Measurements from ENCODE around the gene STK32B. TPM values are rescaled to one million over a fixed set of nuclear protein-coding genes. Genes with fewer than 3 reads are reported as not detected.

Gene STK32B
- total and polyA plus RNA-seq, 2 donors (not counting 3 experiments of a cell fraction or from before 2014, with no cell fraction given) = 5.6 to 7.8 TPM

- no peak for TF ChIP-seq CTCF (IDR thresholded peaks at IDR 0.05; ENCODE audit: extremely low read depth in 1 of 2, insufficient read depth in 1 of 2, low read depth in 1 of 2, low read length in 2 of 2)
- TF ChIP-seq JUN (IDR thresholded peaks at IDR 0.05; ENCODE audit: borderline replicate concordance, insufficient read depth, insufficient read length, low read depth) = no peak
- no peak for TF ChIP-seq POLR2A (IDR thresholded peaks at IDR 0.05; ENCODE audit: low read depth, low read length)
- TF ChIP-seq FOS (IDR thresholded peaks at IDR 0.05; ENCODE audit: borderline replicate concordance, insufficient read depth, low read length) = no peak
- TF ChIP-seq MYC (IDR thresholded peaks at IDR 0.05; ENCODE audit: low read depth, low read length) = no peak
- TF ChIP-seq EZH2 (IDR thresholded peaks at IDR 0.05; ENCODE audit: borderline replicate concordance, low read depth, low read length, severe bottlenecking) = no peak
- TF ChIP-seq MAX (IDR thresholded peaks at IDR 0.05; ENCODE audit: insufficient read depth, insufficient read length) = no peak
- TF ChIP-seq POLR2AphosphoS5 (IDR thresholded peaks at IDR 0.05; ENCODE audit: insufficient read depth, low read depth, low read length) = no peak
- TF ChIP-seq GATA2 (IDR thresholded peaks at IDR 0.05; ENCODE audit: insufficient read depth, insufficient read length, low read depth, low read length) = no peak
- ChIA-PET POLR2A (no interaction called here), CTCF (interaction anchor here (2.8 kb wide), 1 partner anchor 12 kb away, joined by 12 read pairs; no protein-coding TSS in a partner anchor)
- intact Hi-C loops (cut with micrococcal nuclease) = no loop called here
- H3K27me3 ChIP-seq (ENCODE audit: control insufficient read depth in 2 of 2, insufficient read depth in 2 of 2, low read length in 2 of 2) = no peaks in the 10 kb centered on the region
- H3K27ac ChIP-seq (ENCODE audit: insufficient read depth, low read depth, low read length) = no peak overlapping the region
- no peak for FAIRE-seq
- no peaks in the 10 kb centered on the region for H3K9me3 ChIP-seq (replicated peaks; ENCODE audit: control insufficient read depth, insufficient read depth, low read length)
- no peaks in the 10 kb centered on the region for H3K9me1 ChIP-seq (replicated peaks; ENCODE audit: control insufficient read depth, extremely low read depth, insufficient read depth, low read length)
- no peaks in the 10 kb centered on the region for H3K36me3 ChIP-seq (ENCODE audit: control insufficient read depth in 2 of 2, extremely low read depth in 1 of 2, insufficient read depth in 2 of 2, low read length in 2 of 2)
- no peaks in the 10 kb centered on the region for H3K4me1 ChIP-seq (ENCODE audit: control insufficient read depth, extremely low read depth, insufficient read depth, low read length)
- no peak overlapping the region for H2AFZ ChIP-seq (ENCODE audit: low read depth, low read length)
- no peak overlapping the region for H3K4me3 ChIP-seq (replicated peaks in 1 of 3; ENCODE audit: insufficient read depth in 1 of 3, low read depth in 1 of 3, low read length in 3 of 3)
- H3K9ac ChIP-seq (replicated peaks; ENCODE audit: extremely low read depth, insufficient read depth, low read length) = no peak overlapping the region
- dilution Hi-C loops (cut with MboI; ENCODE audit: extremely low pct_ligation_motif_present, low sequenced_read_pairs) = no loop called here
- DNase-seq (ENCODE audit: low read depth, low spot score) = no peak
- no peaks in the 10 kb centered on the region for H4K20me1 ChIP-seq (replicated peaks; ENCODE audit: control insufficient read depth, extremely low read depth, insufficient read depth, low read length)
- no peak overlapping the region for H3K4me2 ChIP-seq (ENCODE audit: insufficient read depth, low read length)
- H3K79me2 ChIP-seq (ENCODE audit: control insufficient read depth, insufficient read depth, low read length) = no peaks in the 10 kb centered on the region
- no TSS peak for BruUV-seq (replicated peaks)
Measured at GRCh38 chr4:5447755-5448154, 396.5 kb downstream of the STK32B start.

Measured in endothelial cell of umbilical vein (primary cell).